Measurements from ENCODE around the gene MACROD1.

Gene MACROD1

GRCh38 chr11:64069401-64070313, 96.3 kb downstream of the MACROD1 start:
- DNase-seq = no peak

GRCh38 chr11:64068705-64069400, 97.1 kb downstream of the MACROD1 start:
- no peak for DNase-seq

- no peak for DNase-seq
Measured at GRCh38 chr11:64067230-64067993, 98.5 kb downstream of the MACROD1 start.

GRCh38 chr11:64065712-64066111, 100.2 kb downstream of the MACROD1 start:
- no peak for DNase-seq

- DNase-seq = no peak
Measured at GRCh38 chr11:64065141-64065465, 100.8 kb downstream of the MACROD1 start.

- no peak for DNase-seq
Measured at GRCh38 chr11:64064374-64065140, 101.4 kb downstream of the MACROD1 start.

- no peak for DNase-seq
Measured at GRCh38 chr11:64063777-64064176, 102.1 kb downstream of the MACROD1 start.

GRCh38 chr11:64062185-64063039, 103.5 kb downstream of the MACROD1 start:
- DNase-seq = no peak

GRCh38 chr11:64060861-64061444, 105.0 kb downstream of the MACROD1 start:
- peak; percentile 58 for DNase-seq

GRCh38 chr11:64060263-64060860, 105.6 kb downstream of the MACROD1 start:
- no peak for DNase-seq

GRCh38 chr11:64059339-64060140, 106.4 kb downstream of the MACROD1 start:
- DNase-seq = no peak

GRCh38 chr11:64058494-64058893, 107.4 kb downstream of the MACROD1 start:
- DNase-seq = peak; percentile 68

- DNase-seq = no peak
Measured at GRCh38 chr11:64057890-64058289, 108.0 kb downstream of the MACROD1 start.

GRCh38 chr11:64056861-64057260, 109.1 kb downstream of the MACROD1 start:
- no peak for DNase-seq

- DNase-seq = peak; percentile 39
Measured at GRCh38 chr11:64056213-64056785, 109.6 kb downstream of the MACROD1 start.

- no peak for DNase-seq
Measured at GRCh38 chr11:64055077-64055476, 110.8 kb downstream of the MACROD1 start.

- no peak for DNase-seq
Measured at GRCh38 chr11:64053699-64054098, 112.2 kb downstream of the MACROD1 start.

GRCh38 chr11:64052938-64053622, 112.8 kb downstream of the MACROD1 start:
- no peak for DNase-seq

GRCh38 chr11:64052436-64052835, 113.5 kb downstream of the MACROD1 start:
- no peak for DNase-seq

Data from NCI-H1092 treated with DMSO at 0.1 percent for 48 hours (cell line).